NT2/D1 (cell line): ENCODE measurements around the gene SPDYE4.

Experiments
- YY1 ChIP-seq: IDR thresholded peaks from 2 replicates; pipeline ENCODE4 v1.6.1; 2011; ENCODE audit not compliant: insufficient read length, insufficient read depth
- ZNF274 ChIP-seq: IDR thresholded peaks from 2 replicates; pipeline ENCODE4 v1.6.1; 2011; ENCODE audit warnings: mild to moderate bottlenecking, low read depth, low read length

- TF ChIP-seq YY1: no peak
- no peak for TF ChIP-seq ZNF274
Observed at GRCh38 chr17:8792646-8793045, 34.3 kb upstream of the SPDYE4 start.
